Common myeloid progenitor, CD34-positive (primary cell): ENCODE results near the gene REEP1.
A peak's percentile ranks its signal among the peaks of the same experiment; 100 is the strongest.

Source experiments
- CTCF ChIA-PET: fragments of 350-600 bp; sonication (Branson Sonifier 250); formaldehyde crosslinking; loops from one replicate; lab custom pipeline; 2021; ENCODE audit warnings: antibody characterized with exemption; lab: Charles Lee
- POLR2A ChIA-PET: fragments of 350-600 bp; sonication (Branson Sonifier 250); formaldehyde crosslinking; loops from one replicate; lab custom pipeline; 2021; ENCODE audit warnings: antibody characterized with exemption; lab: Charles Lee
- DNase-seq, 3 donors: peaks; one replicate each; pipeline versions ENCODE4 v3.0.0 to v3.0.0-alpha.2; 2013
- H3K27ac ChIP-seq, 2 experiments: 1 replicate in 1 of 2; 2 replicates in 1 of 2; pipeline ENCODE4 v1.7.0; 2013; ENCODE audit warnings: inconsistent platforms in 2 of 2, low read length in 2 of 2, mild to moderate bottlenecking in 2 of 2, low read depth in 1 of 2, moderate library complexity in 1 of 2; ENCODE audit not compliant: severe bottlenecking in 2 of 2, insufficient read depth in 1 of 2, poor library complexity in 1 of 2
- H3K27me3 ChIP-seq, 5 experiments: replicated peaks in 2 of 5; 1 replicate in 3 of 5; 2 replicates in 2 of 5; pipeline versions ENCODE4 v1.6.1 to v1.7.0; 2013; ENCODE audit warnings: low read length in 4 of 5, mild to moderate bottlenecking in 2 of 5, moderate library complexity in 2 of 5, inconsistent platforms in 1 of 5; ENCODE audit not compliant: insufficient read depth in 5 of 5, control insufficient read depth in 4 of 5
- H3K36me3 ChIP-seq, 4 experiments: 1 replicate in 2 of 4; 2 replicates in 2 of 4; pipeline versions ENCODE4 v1.6.1 to v1.7.0; 2013; ENCODE audit warnings: low read length in 3 of 4, control low read depth in 1 of 4, mild to moderate bottlenecking in 1 of 4; ENCODE audit not compliant: control insufficient read depth in 4 of 4, insufficient read depth in 4 of 4
- H3K4me1 ChIP-seq, 4 experiments: 1 replicate in 3 of 4; 2 replicates in 1 of 4; pipeline versions ENCODE4 v1.6.1 to v1.7.1; 2013; ENCODE audit warnings: low read length in 3 of 4, mild to moderate bottlenecking in 3 of 4, control low read depth in 1 of 4, inconsistent platforms in 1 of 4, moderate library complexity in 1 of 4; ENCODE audit not compliant: control insufficient read depth in 4 of 4, insufficient read depth in 4 of 4; ENCODE audit errors: control extremely low read depth in 1 of 4
- H3K4me3 ChIP-seq, 7 experiments: 1 replicate in 4 of 7; 2 replicates in 3 of 7; pipeline versions ENCODE4 v1.5.1 to v1.7.0; 2013; ENCODE audit warnings: mild to moderate bottlenecking in 7 of 7, low read length in 6 of 7, moderate library complexity in 6 of 7, inconsistent platforms in 2 of 7, low read depth in 2 of 7, control low read depth in 1 of 7; ENCODE audit not compliant: insufficient read depth in 4 of 7, control insufficient read depth in 1 of 7; ENCODE audit errors: extremely low read depth in 1 of 7
- H3K9me3 ChIP-seq, 5 experiments: 1 replicate in 4 of 5; 2 replicates in 1 of 5; pipeline versions ENCODE4 v1.6.1 to v1.7.1; 2013; ENCODE audit warnings: low read length in 4 of 5, mild to moderate bottlenecking in 2 of 5, inconsistent platforms in 1 of 5, low read depth in 1 of 5, moderate library complexity in 1 of 5; ENCODE audit not compliant: control insufficient read depth in 4 of 5, insufficient read depth in 2 of 5; ENCODE audit errors: control extremely low read depth in 1 of 5
- WGBS: methylation state at CpG from one replicate; pipeline ENCODE4 v1.1.5; 2013; ENCODE audit not compliant: insufficient coverage; 5-methylcytosine and 5-hydroxymethylcytosine counted together

REEP1 gene

DNA sequence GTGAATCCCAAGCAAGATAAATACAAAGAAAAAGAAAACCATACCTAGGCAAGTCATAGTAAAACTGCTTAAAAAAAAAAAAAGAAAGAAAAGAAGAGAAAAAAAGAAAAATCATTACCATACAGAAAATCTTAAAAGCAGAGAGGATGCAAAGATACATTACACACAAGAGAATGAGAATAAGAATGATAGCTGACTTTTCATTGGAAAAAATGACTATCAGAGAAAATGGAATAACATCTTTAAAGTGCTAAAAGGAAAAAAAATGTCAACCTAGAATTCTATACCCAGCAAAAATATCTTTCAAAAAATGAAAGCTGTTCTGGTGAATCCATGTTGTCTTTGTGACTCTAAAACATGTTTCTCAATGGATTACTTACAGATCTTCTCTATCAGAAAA is 66.2 kb downstream of the REEP1 start:
- ChIA-PET CTCF (no interaction called here), POLR2A (no interaction called here)
- no peak overlapping the region for H3K27ac ChIP-seq
- peaks cover 0 to 33% (median 12%) of the 10 kb centered on the region in 5 experiments for H3K9me3 ChIP-seq
- no peaks in the 10 kb centered on the region for H3K4me1 ChIP-seq
- H3K4me3 ChIP-seq: no peak overlapping the region
- peak in 2 of 3 donors; percentile 4 to 8 for DNase-seq
- no peaks in the 10 kb centered on the region for H3K36me3 ChIP-seq
- H3K27me3 ChIP-seq: no peaks in the 10 kb centered on the region

DNA sequence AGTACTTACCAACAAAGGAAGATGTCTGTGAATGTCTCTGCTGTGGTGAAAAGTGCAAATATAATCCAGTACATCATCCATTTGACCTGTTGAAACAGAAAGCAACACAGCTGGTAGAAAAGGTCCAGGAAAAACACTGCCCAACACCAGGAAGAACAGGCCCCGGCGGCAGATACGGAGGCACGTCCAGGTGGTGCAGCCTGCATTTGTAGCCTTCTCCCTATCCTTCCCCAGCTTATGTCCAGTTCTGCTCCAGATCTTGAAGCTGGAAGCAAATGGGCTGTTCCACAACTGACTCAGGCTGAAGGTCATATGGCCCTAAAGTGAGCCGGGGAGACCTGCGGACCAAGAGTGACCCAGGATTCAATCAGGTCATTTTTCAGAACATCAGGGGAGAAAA is 73.5 kb downstream of the REEP1 start:
- no peaks in the 10 kb centered on the region for H3K36me3 ChIP-seq
- H3K27ac ChIP-seq: no peak overlapping the region
- H3K9me3 ChIP-seq: peaks cover 0 to 7% (median 3%) of the 10 kb centered on the region in 5 experiments
- POLR2A ChIA-PET: no interaction called here
- peaks cover 0 to 2% (median 0%) of the 10 kb centered on the region in 5 experiments for H3K27me3 ChIP-seq
- CTCF ChIA-PET: no interaction called here
- DNase-seq: no peak
- WGBS: 90% methylated on average over 6 of the region's 6 CpGs
- no peaks in the 10 kb centered on the region for H3K4me1 ChIP-seq
- H3K4me3 ChIP-seq: no peak overlapping the region

DNA sequence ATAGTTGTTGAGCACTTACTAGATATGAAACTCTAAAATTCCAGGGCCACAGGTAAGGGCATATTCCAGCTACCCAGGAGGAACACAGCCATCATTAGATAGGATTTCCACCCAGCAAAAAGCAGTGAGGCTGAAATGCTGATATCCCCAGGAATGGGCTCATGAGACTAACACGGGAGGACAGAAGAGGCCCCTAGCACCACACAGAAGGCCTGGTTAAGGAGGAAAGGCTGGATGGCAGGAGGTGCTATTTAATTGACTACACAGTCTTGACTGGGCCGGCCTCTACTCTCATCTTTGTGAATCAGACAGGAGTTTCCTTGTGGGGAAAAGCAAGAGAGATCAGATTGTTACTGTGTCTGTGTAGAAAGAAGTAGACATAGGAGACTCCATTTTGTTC is 76.4 kb downstream of the REEP1 start:
- WGBS: 100% methylated on average over 2 of the region's 2 CpGs
- Histone ChIP-seq H3K4me3 (no peak overlapping the region), H3K27me3 (peaks cover 0 to 2% (median 0%) of the 10 kb centered on the region in 5 experiments), H3K27ac (no peak overlapping the region), H3K4me1 (no peaks in the 10 kb centered on the region), H3K36me3 (no peaks in the 10 kb centered on the region), H3K9me3 (no peaks in the 10 kb centered on the region)
- ChIA-PET CTCF (no interaction called here), POLR2A (interaction anchor here (1.2 kb wide), 1 partner anchor 11 kb away, joined by 6 read pairs; no protein-coding TSS in a partner anchor)
- no peak for DNase-seq

DNA sequence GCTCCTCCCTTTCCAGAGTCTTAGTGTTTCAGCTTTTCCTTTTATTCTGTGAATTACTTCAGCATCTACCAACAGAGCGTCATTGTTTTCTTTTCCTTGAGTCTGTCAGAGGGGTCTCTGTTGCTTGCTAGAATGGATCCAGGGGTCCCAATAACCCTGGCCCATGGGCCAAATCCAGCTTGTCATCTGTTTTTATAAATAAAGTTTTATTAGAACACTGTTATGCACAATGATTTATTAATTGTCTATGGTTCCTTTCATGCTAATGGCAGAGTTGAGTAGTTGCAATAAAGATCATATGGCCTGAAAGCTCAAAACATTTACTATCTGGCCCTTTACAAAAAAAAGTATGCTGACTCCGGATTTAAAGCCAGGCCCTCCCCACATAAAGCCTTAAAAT is 79.3 kb downstream of the REEP1 start:
- no peak overlapping the region for H3K4me3 ChIP-seq
- H3K36me3 ChIP-seq: no peaks in the 10 kb centered on the region
- DNase-seq: no peak
- no peaks in the 10 kb centered on the region for H3K4me1 ChIP-seq
- 100% methylated on average over 2 of the region's 2 CpGs for WGBS
- peaks cover 0 to 7% (median 2%) of the 10 kb centered on the region in 5 experiments for H3K27me3 ChIP-seq
- no peak overlapping the region for H3K27ac ChIP-seq
- POLR2A ChIA-PET: no interaction called here
- CTCF ChIA-PET: no interaction called here
- H3K9me3 ChIP-seq: no peaks in the 10 kb centered on the region

DNA sequence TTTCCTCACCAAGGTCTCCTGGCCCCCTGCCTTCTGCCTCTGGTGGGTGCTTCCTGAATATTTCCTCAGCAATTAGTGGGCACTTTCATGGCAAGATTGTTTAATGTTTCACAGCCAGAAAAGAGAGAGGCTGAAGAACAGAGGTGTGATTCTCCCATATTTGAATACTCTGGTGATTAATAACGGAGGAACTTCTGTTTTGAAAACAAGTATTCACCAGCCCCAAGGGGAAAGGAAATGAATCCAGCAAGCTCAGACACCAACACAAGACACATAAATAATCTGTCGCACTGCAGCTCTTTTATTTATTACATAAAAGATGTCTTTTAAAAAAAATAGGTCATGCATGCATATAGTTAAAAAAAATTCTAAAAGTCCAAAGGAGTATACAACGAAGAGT is 80.4 kb downstream of the REEP1 start:
- WGBS: 30% methylated on average over 1 of the region's 3 CpGs
- peak in 1 of 3 donors; percentile 12 for DNase-seq
- Histone ChIP-seq H3K27ac (no peak overlapping the region), H3K4me1 (no peaks in the 10 kb centered on the region), H3K36me3 (no peaks in the 10 kb centered on the region), H3K9me3 (no peaks in the 10 kb centered on the region), H3K27me3 (peaks cover 0 to 7% (median 0%) of the 10 kb centered on the region in 5 experiments), H3K4me3 (no peak overlapping the region)
- CTCF ChIA-PET: no interaction called here
- POLR2A ChIA-PET: no interaction called here

DNA sequence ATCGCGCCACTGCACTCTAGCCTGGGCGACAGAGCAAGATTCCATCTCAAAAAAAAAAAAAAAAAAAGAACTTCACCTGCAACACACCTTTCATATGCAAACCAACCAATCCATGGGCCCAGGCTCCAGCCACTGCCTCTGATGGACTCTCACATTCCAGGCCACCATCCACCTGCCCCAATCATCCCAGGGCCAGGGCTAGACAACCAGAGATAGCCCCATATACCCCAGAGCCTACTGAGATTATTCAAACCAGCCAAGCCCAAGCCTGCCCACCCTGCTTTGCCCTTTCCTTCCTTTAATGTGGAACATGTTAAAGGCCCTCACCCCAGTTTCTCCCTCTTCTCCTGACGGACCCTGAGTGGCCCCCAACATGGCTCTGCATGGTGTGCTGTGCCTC is 81.1 kb downstream of the REEP1 start:
- DNase-seq: no peak
- ChIA-PET POLR2A (no interaction called here), CTCF (interaction anchor here (0.7 kb wide), 1 partner anchor 527 kb away, joined by 4 read pairs; no protein-coding TSS in a partner anchor)
- Histone ChIP-seq H3K9me3 (no peaks in the 10 kb centered on the region), H3K27me3 (peaks cover 0 to 11% (median 0%) of the 10 kb centered on the region in 5 experiments), H3K4me3 (no peak overlapping the region), H3K4me1 (no peaks in the 10 kb centered on the region), H3K27ac (no peak overlapping the region), H3K36me3 (no peaks in the 10 kb centered on the region)
- 96% methylated on average over 4 of the region's 4 CpGs for WGBS

DNA sequence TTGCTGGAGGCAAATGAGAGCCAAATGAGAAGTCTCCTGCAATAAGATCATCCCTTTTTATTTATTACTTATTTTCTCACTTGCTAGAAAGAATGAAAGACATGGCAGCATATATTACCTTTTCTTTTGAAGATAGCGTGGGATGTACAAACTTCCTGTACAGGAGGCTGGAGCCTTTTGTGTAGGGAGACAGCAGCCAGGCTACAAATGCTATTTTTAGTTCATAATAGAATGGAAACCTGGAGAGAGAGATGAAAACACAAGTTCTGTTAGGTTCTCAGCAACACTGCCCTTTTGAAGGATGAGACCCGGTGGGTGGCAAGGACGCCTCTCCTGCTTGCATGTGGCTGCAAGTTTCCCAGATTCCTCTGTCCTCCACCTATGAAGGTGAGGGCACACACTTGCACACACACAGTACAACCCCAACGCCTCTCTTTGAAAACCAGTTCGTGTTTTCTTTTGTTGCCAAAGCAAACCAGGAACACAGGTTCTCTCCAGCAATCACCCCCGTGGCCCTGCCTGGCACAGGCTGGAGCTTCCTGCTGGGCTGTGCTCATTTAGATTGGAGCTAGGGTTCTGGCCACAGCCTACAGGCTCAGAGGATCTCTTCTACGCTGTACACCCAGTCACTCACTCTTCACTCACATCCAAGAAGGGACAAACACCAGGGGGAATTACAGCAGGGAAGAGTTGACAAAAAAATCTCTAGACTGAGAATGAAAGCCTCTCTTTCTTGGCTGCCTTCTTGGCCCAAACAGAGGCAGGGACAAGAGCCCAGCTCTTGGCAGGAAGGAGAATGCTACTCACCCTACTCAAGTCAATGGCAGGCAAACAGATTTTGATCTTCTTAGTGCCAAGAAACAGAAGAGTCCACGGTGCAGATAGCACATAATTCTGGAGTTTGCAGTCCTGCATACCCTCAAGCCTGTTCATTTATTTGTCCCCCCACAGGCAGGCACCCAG is 82.6 kb downstream of the REEP1 start:
- 75% methylated on average over 6 of the region's 8 CpGs for WGBS
- H3K27ac ChIP-seq: no peak overlapping the region
- peaks cover 0 to 17% (median 3%) of the 10 kb centered on the region in 5 experiments for H3K27me3 ChIP-seq
- CTCF ChIA-PET: interaction anchor here (1.5 kb wide), 1 partner anchor 11 kb away, joined by 3 read pairs; no protein-coding TSS in a partner anchor
- POLR2A ChIA-PET: no interaction called here
- no peaks in the 10 kb centered on the region for H3K9me3 ChIP-seq
- peaks cover 0 to 4% (median 0%) of the 10 kb centered on the region in 4 experiments for H3K4me1 ChIP-seq
- no peak overlapping the region for H3K4me3 ChIP-seq
- DNase-seq: no peak
- H3K36me3 ChIP-seq: no peaks in the 10 kb centered on the region
